Prostate gland (tissue), 2 donors: ENCODE results near the gene ARL8A.

Experiments used
- POLR2AphosphoS5 ChIP-seq: sonication (generic); formaldehyde crosslinking; IDR thresholded peaks from one replicate; pipeline ENCODE4 v1.6.1; 2017; ENCODE audit warnings: antibody characterized with exemption
- TF ChIP-seq, protein P1 (sequence below), 4 experiments: fragments of 200-600 bp in 2 of 4; fragments of 450-650 bp in 2 of 4; sonication (generic) in 2 of 4; IDR thresholded peaks; 1 replicate in 3 of 4; 2 replicates in 1 of 4; pipeline ENCODE4 v1.5.1; 2016 to 2019; ENCODE audit warnings: antibody characterized with exemption in 4 of 4, mild to moderate bottlenecking in 2 of 4, moderate library complexity in 2 of 4

DNA sequence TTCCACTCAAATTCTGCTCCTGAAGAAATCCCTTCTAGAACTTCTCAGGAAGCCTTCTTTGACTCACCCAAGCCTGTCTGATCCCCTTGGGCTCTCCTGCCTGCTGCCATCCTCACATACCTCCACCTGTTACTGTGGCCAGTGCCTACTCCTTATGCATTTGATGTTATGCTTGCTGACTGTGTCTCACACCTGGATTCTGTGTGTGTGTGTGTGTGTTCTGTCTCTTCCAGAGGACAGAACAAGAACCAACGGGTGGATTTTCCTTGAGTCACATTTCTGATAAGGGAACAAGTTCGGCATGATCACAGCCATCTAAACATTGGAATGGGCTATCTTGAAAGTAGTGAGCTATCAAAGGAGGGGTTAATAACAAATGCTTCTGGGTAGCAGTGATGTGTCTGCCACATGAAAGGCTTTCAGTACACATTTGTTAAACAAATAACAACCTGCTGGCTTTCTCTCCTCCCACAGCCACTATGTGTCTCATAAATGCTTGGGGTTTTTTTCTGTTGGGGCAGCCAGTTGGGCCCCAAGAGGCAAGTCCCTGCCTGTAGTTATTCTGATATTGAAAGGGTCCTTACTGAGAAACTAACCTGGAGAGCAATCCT, 30.7 kb downstream of the ARL8A start:
- TF ChIP-seq, protein P1, sequence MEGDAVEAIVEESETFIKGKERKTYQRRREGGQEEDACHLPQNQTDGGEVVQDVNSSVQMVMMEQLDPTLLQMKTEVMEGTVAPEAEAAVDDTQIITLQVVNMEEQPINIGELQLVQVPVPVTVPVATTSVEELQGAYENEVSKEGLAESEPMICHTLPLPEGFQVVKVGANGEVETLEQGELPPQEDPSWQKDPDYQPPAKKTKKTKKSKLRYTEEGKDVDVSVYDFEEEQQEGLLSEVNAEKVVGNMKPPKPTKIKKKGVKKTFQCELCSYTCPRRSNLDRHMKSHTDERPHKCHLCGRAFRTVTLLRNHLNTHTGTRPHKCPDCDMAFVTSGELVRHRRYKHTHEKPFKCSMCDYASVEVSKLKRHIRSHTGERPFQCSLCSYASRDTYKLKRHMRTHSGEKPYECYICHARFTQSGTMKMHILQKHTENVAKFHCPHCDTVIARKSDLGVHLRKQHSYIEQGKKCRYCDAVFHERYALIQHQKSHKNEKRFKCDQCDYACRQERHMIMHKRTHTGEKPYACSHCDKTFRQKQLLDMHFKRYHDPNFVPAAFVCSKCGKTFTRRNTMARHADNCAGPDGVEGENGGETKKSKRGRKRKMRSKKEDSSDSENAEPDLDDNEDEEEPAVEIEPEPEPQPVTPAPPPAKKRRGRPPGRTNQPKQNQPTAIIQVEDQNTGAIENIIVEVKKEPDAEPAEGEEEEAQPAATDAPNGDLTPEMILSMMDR (IDR thresholded peaks at IDR 0.05) = no peak
- TF ChIP-seq POLR2AphosphoS5 = peak; percentile 36
